ENCODE results near the gene INSM1.

INSM1 gene

GRCh38 chr20:20327746-20328145 is 40.2 kb upstream of the INSM1 start:
- H3K4me3 Mint-ChIP-seq = no peak overlapping the region
- no peaks in the 10 kb centered on the region for H3K4me1 Mint-ChIP-seq
- H3K9me3 Mint-ChIP-seq = peaks cover 7% of the 10 kb centered on the region
- H3K36me3 Mint-ChIP-seq (ENCODE audit: low read depth) = no peaks in the 10 kb centered on the region
- H3K27ac Mint-ChIP-seq = no peak overlapping the region
- H3K27me3 Mint-ChIP-seq (ENCODE audit: low read depth) = no peaks in the 10 kb centered on the region
- TF ChIP-seq CTCF (IDR thresholded peaks at IDR 0.05; ENCODE audit: unreplicated experiment in 3 of 3) = no peak

GRCh38 chr20:20329564-20329963 is 38.3 kb upstream of the INSM1 start:
- no peaks in the 10 kb centered on the region for H3K4me1 Mint-ChIP-seq
- H3K4me3 Mint-ChIP-seq = no peak overlapping the region
- no peak for TF ChIP-seq CTCF (IDR thresholded peaks at IDR 0.05; ENCODE audit: unreplicated experiment in 3 of 3)
- no peaks in the 10 kb centered on the region for H3K36me3 Mint-ChIP-seq (ENCODE audit: low read depth)
- H3K27ac Mint-ChIP-seq = no peak overlapping the region
- H3K27me3 Mint-ChIP-seq (ENCODE audit: low read depth) = no peaks in the 10 kb centered on the region
- H3K9me3 Mint-ChIP-seq = peaks cover 7% of the 10 kb centered on the region

- H3K27me3 Mint-ChIP-seq (ENCODE audit: low read depth) = no peaks in the 10 kb centered on the region
- H3K9me3 Mint-ChIP-seq = peaks cover 12% of the 10 kb centered on the region
- H3K36me3 Mint-ChIP-seq (ENCODE audit: low read depth) = no peaks in the 10 kb centered on the region
- H3K4me3 Mint-ChIP-seq = no peak overlapping the region
- H3K4me1 Mint-ChIP-seq = no peaks in the 10 kb centered on the region
- no peak overlapping the region for H3K27ac Mint-ChIP-seq
- no peak for TF ChIP-seq CTCF (IDR thresholded peaks at IDR 0.05; ENCODE audit: unreplicated experiment in 3 of 3)
Measured at GRCh38 chr20:20331156-20331555, 36.7 kb upstream of the INSM1 start.

GRCh38 chr20:20331817-20332216 is 36.1 kb upstream of the INSM1 start:
- Mint-ChIP-seq H3K27ac (no peak overlapping the region), H3K27me3 (ENCODE audit: low read depth) (no peaks in the 10 kb centered on the region), H3K4me1 (no peaks in the 10 kb centered on the region), H3K4me3 (no peak overlapping the region), H3K36me3 (ENCODE audit: low read depth) (no peaks in the 10 kb centered on the region), H3K9me3 (peaks cover 12% of the 10 kb centered on the region)
- no peak for TF ChIP-seq CTCF (IDR thresholded peaks at IDR 0.05; ENCODE audit: unreplicated experiment in 3 of 3)

GRCh38 chr20:20333866-20334265 is 34.0 kb upstream of the INSM1 start:
- no peaks in the 10 kb centered on the region for H3K36me3 Mint-ChIP-seq (ENCODE audit: low read depth)
- no peak overlapping the region for H3K27ac Mint-ChIP-seq
- H3K27me3 Mint-ChIP-seq (ENCODE audit: low read depth) = no peaks in the 10 kb centered on the region
- no peak for TF ChIP-seq CTCF (IDR thresholded peaks at IDR 0.05; ENCODE audit: unreplicated experiment in 3 of 3)
- no peaks in the 10 kb centered on the region for H3K4me1 Mint-ChIP-seq
- H3K4me3 Mint-ChIP-seq = no peak overlapping the region
- H3K9me3 Mint-ChIP-seq = peaks cover 10% of the 10 kb centered on the region

GRCh38 chr20:20334489-20334888 is 33.4 kb upstream of the INSM1 start:
- H3K27ac Mint-ChIP-seq = no peak overlapping the region
- peaks cover 7% of the 10 kb centered on the region for H3K9me3 Mint-ChIP-seq
- no peaks in the 10 kb centered on the region for H3K27me3 Mint-ChIP-seq (ENCODE audit: low read depth)
- no peaks in the 10 kb centered on the region for H3K4me1 Mint-ChIP-seq
- no peak overlapping the region for H3K4me3 Mint-ChIP-seq
- no peaks in the 10 kb centered on the region for H3K36me3 Mint-ChIP-seq (ENCODE audit: low read depth)
- TF ChIP-seq CTCF (IDR thresholded peaks at IDR 0.05; ENCODE audit: unreplicated experiment in 3 of 3) = no peak

Data from nephron (organoid).